Daoy (cell line): ENCODE results near the gene PRKAA2. TPM values are rescaled to one million over a fixed set of nuclear protein-coding genes. Genes with fewer than 3 reads are reported as not detected.

Source experiments
- DNase-seq: peaks from one replicate; pipeline ENCODE4 v3.0.0-alpha.2; 2015; ENCODE audit warnings: low read depth
- total RNA-seq: library from RNA; depleted of rRNA; stranded (reverse); fragments of >200 nt; shearing (Covaris generic); gene quantifications from 2 replicates; pipeline ENCODE4 v1.2.3, GENCODE V29; 2014; rRNA removed

PRKAA2 gene
- total RNA-seq, 1 experiment from 2014 or later, result 6.2 TPM

- DNase-seq, result no peak
Observed at GRCh38 chr1:56712150-56712549, 67.0 kb downstream of the PRKAA2 start.

GRCh38 chr1:56713112-56713511 lies 68.0 kb downstream of the PRKAA2 start:
- DNase-seq, result no peak

GRCh38 chr1:56715156-56715555 lies 70.0 kb downstream of the PRKAA2 start:
- DNase-seq, result no peak

- no peak for DNase-seq
Observed at GRCh38 chr1:56719171-56719570, 74.1 kb downstream of the PRKAA2 start.

- DNase-seq, result no peak
Observed at GRCh38 chr1:56726706-56727105, 81.6 kb downstream of the PRKAA2 start.

- no peak for DNase-seq
Observed at GRCh38 chr1:56728964-56729363, 83.8 kb downstream of the PRKAA2 start.

- no peak for DNase-seq
Observed at GRCh38 chr1:56745231-56745630, 100.1 kb downstream of the PRKAA2 start.

GRCh38 chr1:56754708-56755479 lies 109.8 kb downstream of the PRKAA2 start:
- no peak for DNase-seq

- no peak for DNase-seq
Observed at GRCh38 chr1:56755911-56756310, 110.8 kb downstream of the PRKAA2 start.

GRCh38 chr1:56758135-56758534 lies 113.0 kb downstream of the PRKAA2 start:
- peak; percentile 37 for DNase-seq

GRCh38 chr1:56758794-56759193 lies 113.7 kb downstream of the PRKAA2 start:
- no peak for DNase-seq

Other genes with a start within 250 kb of the PRKAA2 start
- 2.8 and 4.6 TPM in 2 replicates for gene PLPP3, start 65.8 kb upstream of the PRKAA2 start, total RNA-seq
- not detected in 2 replicates for gene FYB2, start 174.1 kb downstream of the PRKAA2 start, total RNA-seq
- not detected in 2 replicates for gene C8A, start 209.5 kb downstream of the PRKAA2 start, total RNA-seq